WTC11 (cell line): Measurements from ENCODE around the gene ANKRD52. TPM values are rescaled to one million over a fixed set of nuclear protein-coding genes. Genes with fewer than 3 reads are reported as not detected.

Source experiments
- ATAC-seq: fragments of 200-7000 bp; cut with Tn5 transposase; 2 replicates; pipeline ENCODE4 v1.10.0; 2021; ENCODE audit warnings: mild to moderate bottlenecking, moderate library complexity
- CTCF ChIA-PET: fragments of 300-600 bp; sonication (Branson Sonifier 250); formaldehyde crosslinking; loops from one replicate; lab custom pipeline; 2021; ENCODE audit warnings: antibody characterized with exemption; lab: Charles Lee
- POLR2A ChIA-PET: fragments of 350-600 bp; sonication (Branson Sonifier 250); formaldehyde crosslinking; loops from one replicate; lab custom pipeline; 2021; ENCODE audit warnings: antibody characterized with exemption; lab: Charles Lee
- DNase-seq: peaks from one replicate; pipeline ENCODE4 v3.0.0; 2021; ENCODE audit warnings: low spot score
- H3K27ac Mint-ChIP-seq: 2 replicates; pipeline ENCODE4 v1.8.0; 2021; ENCODE audit warnings: mixed read lengths
- H3K27me3 Mint-ChIP-seq: 2 replicates; pipeline ENCODE4 v1.8.0; 2021; ENCODE audit warnings: low read depth, mild to moderate bottlenecking, moderate library complexity, mixed read lengths
- H3K36me3 Mint-ChIP-seq: 2 replicates; pipeline ENCODE4 v1.8.0; 2021; ENCODE audit warnings: mixed read lengths
- H3K4me1 Mint-ChIP-seq: 2 replicates; pipeline ENCODE4 v1.8.0; 2022; ENCODE audit warnings: mixed read lengths
- H3K4me3 Mint-ChIP-seq: 2 replicates; pipeline ENCODE4 v1.8.0; 2021; ENCODE audit warnings: mild to moderate bottlenecking, moderate library complexity, mixed read lengths
- H3K9me3 Mint-ChIP-seq: 2 replicates; pipeline ENCODE4 v1.8.0; 2021; ENCODE audit warnings: mixed read lengths
- ELF4 ChIP-seq: sonication (generic); formaldehyde crosslinking; IDR thresholded peaks from 2 replicates; pipeline ENCODE4 v1.8.1; 2022; ENCODE audit warnings: low read depth, mild to moderate bottlenecking, moderate library complexity, missing genetic modification reagents
- EMX1 ChIP-seq: fragments of 250-450 bp; sonication (Bioruptor Pico); IDR thresholded peaks from 2 replicates; pipeline ENCODE4 v1.8.0; 2021; ENCODE audit warnings: mild to moderate bottlenecking
- MXD4 ChIP-seq: fragments of 250-450 bp; sonication (Bioruptor Pico); IDR thresholded peaks from 2 replicates; pipeline ENCODE4 v1.8.0; 2021; ENCODE audit warnings: mild to moderate bottlenecking, moderate library complexity, borderline replicate concordance
- PRRX2 ChIP-seq: fragments of 250-450 bp; sonication (Bioruptor Pico); IDR thresholded peaks from 2 replicates; pipeline ENCODE4 v1.8.0; 2021; ENCODE audit warnings: mild to moderate bottlenecking
- SOX15 ChIP-seq: fragments of 250-450 bp; sonication (Bioruptor Pico); IDR thresholded peaks from 2 replicates; pipeline ENCODE4 v1.9.0; 2021; ENCODE audit warnings: mild to moderate bottlenecking
- TEAD4 ChIP-seq: sonication (generic); formaldehyde crosslinking; IDR thresholded peaks from 2 replicates; pipeline ENCODE4 v1.8.0; 2022; ENCODE audit warnings: mild to moderate bottlenecking, missing genetic modification reagents
- TP53 ChIP-seq: sonication (generic); formaldehyde crosslinking; IDR thresholded peaks from 2 replicates; pipeline ENCODE4 v1.8.1; 2023; ENCODE audit warnings: mild to moderate bottlenecking, missing genetic modification reagents
- ZNF396 ChIP-seq: fragments of 250-450 bp; sonication (Bioruptor Pico); IDR thresholded peaks from 2 replicates; pipeline ENCODE4 v1.8.0; 2021; ENCODE audit warnings: mild to moderate bottlenecking, moderate library complexity, borderline replicate concordance
- total RNA-seq: library from RNA; stranded (reverse); gene quantifications from 3 replicates; pipeline ENCODE4 v1.2.3, GENCODE V29; 2021
- TF ChIP-seq, protein P1 (sequence below): sonication (generic); formaldehyde crosslinking; IDR thresholded peaks from 2 replicates; pipeline ENCODE4 v1.8.1; 2022; ENCODE audit warnings: missing genetic modification reagents, borderline replicate concordance
- TF ChIP-seq, protein P2 (sequence below): sonication (generic); formaldehyde crosslinking; IDR thresholded peaks from 2 replicates; pipeline ENCODE4 v1.8.0; 2022; ENCODE audit warnings: mild to moderate bottlenecking, missing genetic modification reagents
- TF ChIP-seq, protein P3 (sequence below): sonication (generic); formaldehyde crosslinking; IDR thresholded peaks from 2 replicates; pipeline ENCODE4 v1.8.1; 2022; ENCODE audit warnings: low read depth, mild to moderate bottlenecking, moderate library complexity, missing genetic modification reagents, borderline replicate concordance
- TF ChIP-seq, protein P4 (sequence below): sonication (generic); formaldehyde crosslinking; IDR thresholded peaks from 2 replicates; pipeline ENCODE4 v1.8.0; 2022; ENCODE audit warnings: mild to moderate bottlenecking, missing genetic modification reagents
- TF ChIP-seq, protein P5 (sequence below): fragments of 250-450 bp; sonication (Bioruptor Pico); IDR thresholded peaks from 2 replicates; pipeline ENCODE4 v1.9.0; 2021; ENCODE audit warnings: mild to moderate bottlenecking
- TF ChIP-seq, protein P6 (sequence below): sonication (generic); formaldehyde crosslinking; IDR thresholded peaks from 2 replicates; pipeline ENCODE4 v1.8.0; 2023; ENCODE audit warnings: mild to moderate bottlenecking, missing genetic modification reagents

The ANKRD52 gene
- total RNA-seq, 1 experiment from 2014 or later = 41.2 TPM

DNA sequence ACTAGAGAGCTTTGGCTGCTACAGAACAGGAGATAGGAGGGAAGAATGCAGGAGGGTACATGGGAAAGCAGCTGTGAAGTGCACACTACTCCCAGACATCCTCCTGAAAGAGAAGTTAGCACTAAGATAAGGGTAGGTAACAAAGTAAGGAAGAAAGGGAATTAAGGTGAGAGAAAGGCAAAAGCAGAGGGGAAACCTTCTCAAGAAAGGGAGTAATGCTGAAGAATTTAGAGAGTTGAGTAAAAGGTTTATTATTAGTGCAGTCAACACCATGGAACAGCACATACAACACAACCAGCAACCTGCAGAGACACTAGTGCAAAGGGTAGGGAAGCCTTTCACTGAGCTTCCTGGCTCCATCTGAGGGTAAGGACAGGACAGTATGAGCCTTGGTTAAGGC is 53.9 kb downstream of the ANKRD52 start (continued):
- TF ChIP-seq, protein P1, sequence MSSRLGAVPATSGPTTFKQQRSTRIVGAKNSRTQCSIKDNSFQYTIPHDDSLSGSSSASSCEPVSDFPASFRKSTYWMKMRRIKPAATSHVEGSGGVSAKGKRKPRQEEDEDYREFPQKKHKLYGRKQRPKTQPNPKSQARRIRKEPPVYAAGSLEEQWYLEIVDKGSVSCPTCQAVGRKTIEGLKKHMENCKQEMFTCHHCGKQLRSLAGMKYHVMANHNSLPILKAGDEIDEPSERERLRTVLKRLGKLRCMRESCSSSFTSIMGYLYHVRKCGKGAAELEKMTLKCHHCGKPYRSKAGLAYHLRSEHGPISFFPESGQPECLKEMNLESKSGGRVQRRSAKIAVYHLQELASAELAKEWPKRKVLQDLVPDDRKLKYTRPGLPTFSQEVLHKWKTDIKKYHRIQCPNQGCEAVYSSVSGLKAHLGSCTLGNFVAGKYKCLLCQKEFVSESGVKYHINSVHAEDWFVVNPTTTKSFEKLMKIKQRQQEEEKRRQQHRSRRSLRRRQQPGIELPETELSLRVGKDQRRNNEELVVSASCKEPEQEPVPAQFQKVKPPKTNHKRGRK (CRISPR knock-in tag) = no peak
- TF ChIP-seq, protein P2, sequence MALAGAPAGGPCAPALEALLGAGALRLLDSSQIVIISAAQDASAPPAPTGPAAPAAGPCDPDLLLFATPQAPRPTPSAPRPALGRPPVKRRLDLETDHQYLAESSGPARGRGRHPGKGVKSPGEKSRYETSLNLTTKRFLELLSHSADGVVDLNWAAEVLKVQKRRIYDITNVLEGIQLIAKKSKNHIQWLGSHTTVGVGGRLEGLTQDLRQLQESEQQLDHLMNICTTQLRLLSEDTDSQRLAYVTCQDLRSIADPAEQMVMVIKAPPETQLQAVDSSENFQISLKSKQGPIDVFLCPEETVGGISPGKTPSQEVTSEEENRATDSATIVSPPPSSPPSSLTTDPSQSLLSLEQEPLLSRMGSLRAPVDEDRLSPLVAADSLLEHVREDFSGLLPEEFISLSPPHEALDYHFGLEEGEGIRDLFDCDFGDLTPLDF (CRISPR knock-in tag) = no peak
- TF ChIP-seq PRRX2 (CRISPR knock-in tag) (no peak), ELF4 (no peak), SOX15 (no peak)
- TF ChIP-seq, all 79 proteins: peak for 0

DNA sequence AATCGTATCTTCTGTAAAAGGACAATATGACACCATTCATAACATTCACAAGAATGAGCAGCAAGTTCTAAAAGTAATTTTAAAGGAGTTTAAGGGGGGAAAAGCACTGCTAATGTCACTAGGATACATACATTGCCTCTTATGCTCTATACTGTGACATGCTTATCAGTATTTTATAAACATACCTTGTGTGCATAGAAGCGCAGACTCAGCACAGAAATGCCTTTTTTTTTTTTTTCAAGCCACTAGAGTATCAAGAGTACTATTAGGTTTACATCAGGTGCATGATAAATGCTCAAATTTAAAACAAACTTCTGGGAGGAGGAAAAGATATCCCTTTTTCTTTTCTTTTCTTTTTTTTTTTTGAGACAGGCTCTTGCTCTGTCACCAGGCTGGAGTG is 55.3 kb downstream of the ANKRD52 start:
- ATAC-seq (no peak), DNase-seq (no peak)
- Mint-ChIP-seq H3K4me1 (peaks cover 12% of the 10 kb centered on the region), H3K9me3 (no peaks in the 10 kb centered on the region), H3K27ac (no peak overlapping the region), H3K4me3 (no peak overlapping the region)
- POLR2A ChIA-PET = interaction anchor here (2.3 kb wide), 1 partner anchor 19 kb away, joined by 7 read pairs; the partner anchor contains the start of gene RNF41
- CTCF ChIA-PET = interaction anchor here (0.7 to 1.5 kb wide), 3 partner anchors 19 to 162 kb away, joined by 5 to 11 read pairs (median 6); partner anchors contain the start of genes ANKRD52 and RNF41
- TF ChIP-seq, protein P3, sequence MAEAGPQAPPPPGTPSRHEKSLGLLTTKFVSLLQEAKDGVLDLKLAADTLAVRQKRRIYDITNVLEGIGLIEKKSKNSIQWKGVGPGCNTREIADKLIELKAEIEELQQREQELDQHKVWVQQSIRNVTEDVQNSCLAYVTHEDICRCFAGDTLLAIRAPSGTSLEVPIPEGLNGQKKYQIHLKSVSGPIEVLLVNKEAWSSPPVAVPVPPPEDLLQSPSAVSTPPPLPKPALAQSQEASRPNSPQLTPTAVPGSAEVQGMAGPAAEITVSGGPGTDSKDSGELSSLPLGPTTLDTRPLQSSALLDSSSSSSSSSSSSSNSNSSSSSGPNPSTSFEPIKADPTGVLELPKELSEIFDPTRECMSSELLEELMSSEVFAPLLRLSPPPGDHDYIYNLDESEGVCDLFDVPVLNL (CRISPR knock-in tag) = no peak
- TF ChIP-seq ZNF396 = no peak
- TF ChIP-seq EMX1 (CRISPR knock-in tag) = no peak
- no peak for TF ChIP-seq ELF4
- no peak for TF ChIP-seq TP53 (CRISPR knock-in tag)
- no peak for TF ChIP-seq MXD4 (CRISPR knock-in tag)
- TF ChIP-seq, protein P4, sequence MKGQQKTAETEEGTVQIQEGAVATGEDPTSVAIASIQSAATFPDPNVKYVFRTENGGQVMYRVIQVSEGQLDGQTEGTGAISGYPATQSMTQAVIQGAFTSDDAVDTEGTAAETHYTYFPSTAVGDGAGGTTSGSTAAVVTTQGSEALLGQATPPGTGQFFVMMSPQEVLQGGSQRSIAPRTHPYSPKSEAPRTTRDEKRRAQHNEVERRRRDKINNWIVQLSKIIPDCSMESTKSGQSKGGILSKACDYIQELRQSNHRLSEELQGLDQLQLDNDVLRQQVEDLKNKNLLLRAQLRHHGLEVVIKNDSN = no peak
- TF ChIP-seq, protein P5, sequence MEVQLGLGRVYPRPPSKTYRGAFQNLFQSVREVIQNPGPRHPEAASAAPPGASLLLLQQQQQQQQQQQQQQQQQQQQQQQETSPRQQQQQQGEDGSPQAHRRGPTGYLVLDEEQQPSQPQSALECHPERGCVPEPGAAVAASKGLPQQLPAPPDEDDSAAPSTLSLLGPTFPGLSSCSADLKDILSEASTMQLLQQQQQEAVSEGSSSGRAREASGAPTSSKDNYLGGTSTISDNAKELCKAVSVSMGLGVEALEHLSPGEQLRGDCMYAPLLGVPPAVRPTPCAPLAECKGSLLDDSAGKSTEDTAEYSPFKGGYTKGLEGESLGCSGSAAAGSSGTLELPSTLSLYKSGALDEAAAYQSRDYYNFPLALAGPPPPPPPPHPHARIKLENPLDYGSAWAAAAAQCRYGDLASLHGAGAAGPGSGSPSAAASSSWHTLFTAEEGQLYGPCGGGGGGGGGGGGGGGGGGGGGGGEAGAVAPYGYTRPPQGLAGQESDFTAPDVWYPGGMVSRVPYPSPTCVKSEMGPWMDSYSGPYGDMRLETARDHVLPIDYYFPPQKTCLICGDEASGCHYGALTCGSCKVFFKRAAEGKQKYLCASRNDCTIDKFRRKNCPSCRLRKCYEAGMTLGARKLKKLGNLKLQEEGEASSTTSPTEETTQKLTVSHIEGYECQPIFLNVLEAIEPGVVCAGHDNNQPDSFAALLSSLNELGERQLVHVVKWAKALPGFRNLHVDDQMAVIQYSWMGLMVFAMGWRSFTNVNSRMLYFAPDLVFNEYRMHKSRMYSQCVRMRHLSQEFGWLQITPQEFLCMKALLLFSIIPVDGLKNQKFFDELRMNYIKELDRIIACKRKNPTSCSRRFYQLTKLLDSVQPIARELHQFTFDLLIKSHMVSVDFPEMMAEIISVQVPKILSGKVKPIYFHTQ (CRISPR knock-in tag) = no peak
- TF ChIP-seq, protein P6, sequence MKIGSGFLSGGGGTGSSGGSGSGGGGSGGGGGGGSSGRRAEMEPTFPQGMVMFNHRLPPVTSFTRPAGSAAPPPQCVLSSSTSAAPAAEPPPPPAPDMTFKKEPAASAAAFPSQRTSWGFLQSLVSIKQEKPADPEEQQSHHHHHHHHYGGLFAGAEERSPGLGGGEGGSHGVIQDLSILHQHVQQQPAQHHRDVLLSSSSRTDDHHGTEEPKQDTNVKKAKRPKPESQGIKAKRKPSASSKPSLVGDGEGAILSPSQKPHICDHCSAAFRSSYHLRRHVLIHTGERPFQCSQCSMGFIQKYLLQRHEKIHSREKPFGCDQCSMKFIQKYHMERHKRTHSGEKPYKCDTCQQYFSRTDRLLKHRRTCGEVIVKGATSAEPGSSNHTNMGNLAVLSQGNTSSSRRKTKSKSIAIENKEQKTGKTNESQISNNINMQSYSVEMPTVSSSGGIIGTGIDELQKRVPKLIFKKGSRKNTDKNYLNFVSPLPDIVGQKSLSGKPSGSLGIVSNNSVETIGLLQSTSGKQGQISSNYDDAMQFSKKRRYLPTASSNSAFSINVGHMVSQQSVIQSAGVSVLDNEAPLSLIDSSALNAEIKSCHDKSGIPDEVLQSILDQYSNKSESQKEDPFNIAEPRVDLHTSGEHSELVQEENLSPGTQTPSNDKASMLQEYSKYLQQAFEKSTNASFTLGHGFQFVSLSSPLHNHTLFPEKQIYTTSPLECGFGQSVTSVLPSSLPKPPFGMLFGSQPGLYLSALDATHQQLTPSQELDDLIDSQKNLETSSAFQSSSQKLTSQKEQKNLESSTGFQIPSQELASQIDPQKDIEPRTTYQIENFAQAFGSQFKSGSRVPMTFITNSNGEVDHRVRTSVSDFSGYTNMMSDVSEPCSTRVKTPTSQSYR (CRISPR knock-in tag) = no peak
- TF ChIP-seq TEAD4 = no peak
- TF ChIP-seq, all 79 proteins: peak for 0
- Mint-ChIP-seq H3K27me3 (no peaks in the 10 kb centered on the region), H3K36me3 (peaks cover 30% of the 10 kb centered on the region)
